GM21526 (cell line): ENCODE data around the gene TAF4.
"Not testable (repeated sequence)": the region's sequence is repeated elsewhere in the genome, so short reads cannot be mapped to it uniquely, and the experiment has no call there.

Source experiments
- ATAC-seq: cut with Tn5 transposase; IDR thresholded peaks from one replicate; pipeline ENCODE4 v1.9.1; 2021; ENCODE audit warnings: moderate library complexity; ENCODE audit not compliant: unreplicated experiment, low FRiP score

Gene TAF4

GRCh38 chr20:62065674-62066338 is at the start of gene TAF4:
TAF4 (minus strand) TSS chr20:62065881; CDS start chr20:62065810, 71 bp downstream.
- peak; percentile 67 for ATAC-seq

- ATAC-seq = no peak
Measured at GRCh38 chr20:62114894-62115293, 49.2 kb upstream of the TAF4 start.

- ATAC-seq = no peak
Measured at GRCh38 chr20:62112368-62112767, 46.7 kb upstream of the TAF4 start.

GRCh38 chr20:62111148-62111547 is 45.5 kb upstream of the TAF4 start:
- ATAC-seq = no peak

- no peak for ATAC-seq
Measured at GRCh38 chr20:62105592-62105991, 39.9 kb upstream of the TAF4 start.

GRCh38 chr20:62104791-62105345 is 39.2 kb upstream of the TAF4 start:
- no peak for ATAC-seq

GRCh38 chr20:62104234-62104789 is 38.6 kb upstream of the TAF4 start:
- ATAC-seq = no peak

GRCh38 chr20:62103508-62104233 is 38.0 kb upstream of the TAF4 start:
- ATAC-seq = no peak

GRCh38 chr20:62101078-62101477 is 35.4 kb upstream of the TAF4 start:
- no peak for ATAC-seq

- ATAC-seq = no peak
Measured at GRCh38 chr20:62097881-62098407, 32.3 kb upstream of the TAF4 start.

- no peak for ATAC-seq
Measured at GRCh38 chr20:62096421-62097380, 31.0 kb upstream of the TAF4 start.

GRCh38 chr20:62089393-62089792 is 23.7 kb upstream of the TAF4 start:
- ATAC-seq = no peak

GRCh38 chr20:62088258-62089127 is 22.8 kb upstream of the TAF4 start:
- ATAC-seq = no peak

GRCh38 chr20:62087632-62088031 is 22.0 kb upstream of the TAF4 start:
- ATAC-seq = no peak

GRCh38 chr20:62087227-62087626 is 21.5 kb upstream of the TAF4 start:
- no peak for ATAC-seq

GRCh38 chr20:62085206-62085605 is 19.5 kb upstream of the TAF4 start:
- ATAC-seq = no peak

GRCh38 chr20:62084224-62084623 is 18.5 kb upstream of the TAF4 start:
- ATAC-seq = not testable (repeated sequence)

- ATAC-seq = no peak
Measured at GRCh38 chr20:62083312-62083711, 17.6 kb upstream of the TAF4 start.
